GM21515 (cell line): Measurements from ENCODE around the gene UVRAG.

Source experiments
- ATAC-seq: cut with Tn5 transposase; IDR thresholded peaks from one replicate; pipeline ENCODE4 v1.9.1; 2021; ENCODE audit not compliant: unreplicated experiment

The UVRAG gene

GRCh38 chr11:75802913-75803820, 11.8 kb upstream of the UVRAG start:
- peak; percentile 57 for ATAC-seq

- ATAC-seq: no peak
These were observed 5.9 kb upstream of the UVRAG start for GRCh38 chr11:75809111-75809510.

- no peak for ATAC-seq
These were observed 5.0 kb upstream of the UVRAG start for GRCh38 chr11:75809991-75810390.

- no peak for ATAC-seq
These were observed 4.2 kb upstream of the UVRAG start for GRCh38 chr11:75810637-75811390.

GRCh38 chr11:75811485-75811884, 3.5 kb upstream of the UVRAG start:
- ATAC-seq: no peak

GRCh38 chr11:75812542-75813040, 2.4 kb upstream of the UVRAG start:
- ATAC-seq: no peak

- ATAC-seq: no peak
These were observed 1.9 kb upstream of the UVRAG start for GRCh38 chr11:75813124-75813523.

GRCh38 chr11:75813622-75814039, 1.4 kb upstream of the UVRAG start:
- ATAC-seq: no peak

- peak; percentile 23 for ATAC-seq
These were observed 690 bp upstream of the UVRAG start for GRCh38 chr11:75814363-75814676.

GRCh38 chr11:75815345-75816168, 547 bp downstream of the UVRAG start:
- ATAC-seq: peak; percentile 24

- ATAC-seq: no peak
These were observed 1.7 kb downstream of the UVRAG start for GRCh38 chr11:75816561-75817239.

- ATAC-seq: no peak
These were observed 5.6 kb downstream of the UVRAG start for GRCh38 chr11:75820645-75821044.

- ATAC-seq: no peak
These were observed 6.2 kb downstream of the UVRAG start for GRCh38 chr11:75821202-75821601.

- ATAC-seq: no peak
These were observed 7.5 kb downstream of the UVRAG start for GRCh38 chr11:75822541-75822940.

- no peak for ATAC-seq
These were observed 8.4 kb downstream of the UVRAG start for GRCh38 chr11:75823415-75823814.

- peak; percentile 22 for ATAC-seq
These were observed 8.9 kb downstream of the UVRAG start for GRCh38 chr11:75823946-75824345.

GRCh38 chr11:75826461-75827230, 11.6 kb downstream of the UVRAG start:
- ATAC-seq: no peak

- ATAC-seq: no peak
These were observed 12.6 kb downstream of the UVRAG start for GRCh38 chr11:75827562-75827961.

GRCh38 chr11:75831915-75832502, 17.0 kb downstream of the UVRAG start:
- ATAC-seq: no peak
